Muscle layer of colon (tissue), 2 donors: ENCODE results near the gene RNFT2.

Experiments used
- H3K27ac ChIP-seq: one replicate; pipeline ENCODE4 v1.7.0; 2013; ENCODE audit warnings: low read depth, mild to moderate bottlenecking, low read length, moderate library complexity
- H3K27me3 ChIP-seq, 2 donors: one replicate each; pipeline ENCODE4 v1.7.0; 2013; ENCODE audit warnings: low read length in 2 of 2, mild to moderate bottlenecking in 2 of 2; ENCODE audit not compliant: insufficient read depth in 2 of 2, control insufficient read depth in 1 of 2
- H3K36me3 ChIP-seq: one replicate; pipeline ENCODE4 v1.7.0; 2013; ENCODE audit warnings: mild to moderate bottlenecking, low read length; ENCODE audit not compliant: insufficient read depth
- H3K4me1 ChIP-seq: one replicate; pipeline ENCODE4 v1.7.0; 2013; ENCODE audit warnings: mild to moderate bottlenecking, low read length; ENCODE audit not compliant: insufficient read depth
- H3K4me3 ChIP-seq, 2 donors: one replicate each; pipeline ENCODE4 v1.7.0; 2013; ENCODE audit warnings: low read length in 2 of 2, low read depth in 1 of 2, mild to moderate bottlenecking in 1 of 2, moderate library complexity in 1 of 2
- H3K9ac ChIP-seq: one replicate; pipeline ENCODE4 v1.7.0; 2013; ENCODE audit warnings: low read length
- H3K9me3 ChIP-seq: one replicate; pipeline ENCODE4 v1.7.0; 2013; ENCODE audit warnings: mild to moderate bottlenecking, low read length
- donor health status: abdominal sarcoma.
- donor health status: Adenocarcinoma of cecum.

Gene RNFT2

DNA sequence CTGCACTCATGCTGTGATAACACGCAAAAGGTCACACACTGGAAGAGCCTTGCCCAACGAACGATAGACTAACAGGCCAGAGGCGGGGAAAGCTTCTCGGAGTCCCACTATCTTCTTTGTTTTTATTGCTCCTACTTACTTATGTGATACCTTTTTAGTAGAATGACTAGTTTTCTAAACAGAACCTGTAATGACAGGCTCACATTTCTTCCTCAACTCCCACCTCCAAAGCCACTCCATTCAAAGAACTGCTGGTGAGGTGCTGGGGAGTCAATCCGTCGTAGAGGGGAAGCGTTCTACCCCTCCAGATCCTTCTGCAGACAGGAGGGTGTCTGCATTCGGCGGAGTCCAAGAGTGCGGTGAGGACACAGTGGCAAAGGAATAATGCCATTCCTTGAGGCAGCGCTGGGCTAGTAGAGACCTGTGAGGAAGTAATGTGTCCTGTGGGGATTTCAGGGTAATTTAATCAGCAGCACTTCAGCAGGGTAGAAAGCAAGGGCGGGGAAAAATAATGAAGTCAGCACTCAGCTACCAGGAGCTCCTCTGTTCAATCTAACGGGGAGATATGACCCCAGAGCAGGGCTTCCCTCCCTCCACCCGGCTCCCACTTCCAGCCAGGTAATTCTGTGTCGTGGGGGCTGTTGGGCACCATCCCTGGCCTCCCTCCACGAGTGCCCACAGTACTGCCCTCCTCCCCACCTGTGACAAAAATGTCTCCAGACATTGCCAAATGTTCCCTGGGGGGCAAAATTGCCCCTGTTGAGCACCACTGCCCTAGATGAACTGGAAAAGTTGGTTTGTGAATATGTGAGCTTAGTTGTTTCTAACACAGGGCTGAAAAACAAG is 25.4 kb upstream of the RNFT2 start:
- Histone ChIP-seq H3K4me3 (no peak overlapping the region), H3K27me3 (no peaks in the 10 kb centered on the region), H3K4me1 (peaks cover 13% of the 10 kb centered on the region), H3K9ac (no peak overlapping the region), H3K9me3 (no peaks in the 10 kb centered on the region), H3K27ac (no peak overlapping the region), H3K36me3 (peaks cover 10% of the 10 kb centered on the region)

- Histone ChIP-seq H3K36me3 (peaks cover 10% of the 10 kb centered on the region), H3K4me3 (no peak overlapping the region), H3K9ac (no peak overlapping the region), H3K27ac (no peak overlapping the region), H3K27me3 (no peaks in the 10 kb centered on the region), H3K9me3 (no peaks in the 10 kb centered on the region), H3K4me1 (peaks cover 16% of the 10 kb centered on the region)
Measured at GRCh38 chr12:116713527-116713926, 24.6 kb upstream of the RNFT2 start.

DNA sequence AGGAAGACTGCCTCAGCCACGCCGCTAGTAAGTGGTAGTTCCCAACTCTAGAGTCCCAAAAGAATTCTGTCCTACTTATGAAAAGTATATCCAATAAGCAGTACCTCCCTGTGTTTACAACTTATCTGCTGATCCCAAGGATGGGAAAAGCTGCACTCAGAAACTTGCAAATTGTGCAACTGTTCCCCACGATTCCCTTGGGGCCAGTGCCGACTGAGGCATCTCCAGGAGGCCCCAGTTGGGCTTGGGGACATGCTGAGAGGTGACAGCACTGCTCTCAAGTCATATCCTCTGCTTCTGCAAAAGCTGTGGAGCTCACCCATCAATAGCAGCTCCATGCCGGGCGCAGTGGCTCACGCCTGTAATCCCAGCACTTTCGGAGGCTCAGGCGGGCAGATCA is 23.9 kb upstream of the RNFT2 start:
- H3K9ac ChIP-seq = no peak overlapping the region
- no peak overlapping the region for H3K4me3 ChIP-seq
- no peaks in the 10 kb centered on the region for H3K9me3 ChIP-seq
- no peak overlapping the region for H3K27ac ChIP-seq
- H3K36me3 ChIP-seq = peaks cover 10% of the 10 kb centered on the region
- peaks cover 16% of the 10 kb centered on the region for H3K4me1 ChIP-seq
- no peaks in the 10 kb centered on the region for H3K27me3 ChIP-seq

GRCh38 chr12:116717466-116718437 is 20.4 kb upstream of the RNFT2 start:
- Histone ChIP-seq H3K4me3 (peak overlapping the region in 1 of 2 donors; percentile 6), H3K4me1 (peaks cover 25% of the 10 kb centered on the region), H3K27ac (no peak overlapping the region), H3K9me3 (no peaks in the 10 kb centered on the region), H3K27me3 (no peaks in the 10 kb centered on the region), H3K36me3 (peaks cover 9% of the 10 kb centered on the region), H3K9ac (no peak overlapping the region)

DNA sequence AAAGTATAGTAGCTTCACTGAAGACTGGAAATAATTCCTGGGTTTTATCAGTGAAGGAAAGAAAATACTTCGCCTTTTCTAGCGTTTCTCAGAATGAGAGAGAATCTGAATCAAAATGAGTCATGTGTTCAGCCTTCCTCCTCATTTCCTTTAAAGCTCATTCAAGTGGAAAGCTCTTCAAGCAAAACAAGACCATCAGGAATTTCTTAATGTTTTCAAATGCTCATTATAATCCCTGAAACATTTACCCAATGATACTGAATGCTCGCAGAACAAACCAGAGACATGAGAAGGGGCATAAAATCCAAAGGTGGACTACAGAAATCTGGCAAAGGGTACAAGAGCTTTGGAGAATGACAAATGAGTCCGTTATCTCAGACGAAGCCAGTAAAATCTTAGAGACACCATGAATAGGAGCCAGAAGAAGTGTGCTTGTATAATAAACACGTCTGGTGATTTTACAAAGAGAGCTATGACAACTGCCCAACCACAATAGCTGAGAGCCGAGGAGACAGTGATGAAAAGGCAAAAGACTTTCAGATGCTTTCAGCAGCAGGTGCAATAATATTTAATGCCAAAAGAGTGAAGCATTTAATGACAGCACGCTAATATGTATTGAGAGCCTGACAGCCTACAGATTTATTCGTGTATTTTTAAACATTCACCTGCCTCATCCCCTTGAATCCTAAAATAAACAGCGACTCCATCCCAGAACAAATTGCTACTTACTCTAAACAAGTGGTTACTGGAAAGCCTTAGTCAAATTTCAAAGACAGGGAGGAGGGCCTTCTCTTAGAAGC is 19.3 kb upstream of the RNFT2 start:
- peaks cover 13% of the 10 kb centered on the region for H3K36me3 ChIP-seq
- H3K4me3 ChIP-seq = no peak overlapping the region
- H3K27ac ChIP-seq = no peak overlapping the region
- H3K9me3 ChIP-seq = no peaks in the 10 kb centered on the region
- H3K4me1 ChIP-seq = peaks cover 25% of the 10 kb centered on the region
- no peaks in the 10 kb centered on the region for H3K27me3 ChIP-seq
- no peak overlapping the region for H3K9ac ChIP-seq

GRCh38 chr12:116719731-116720528 is 18.2 kb upstream of the RNFT2 start:
- H3K4me3 ChIP-seq = peak overlapping the region in 1 of 2 donors; percentile 20
- H3K4me1 ChIP-seq = peaks cover 25% of the 10 kb centered on the region
- no peak overlapping the region for H3K9ac ChIP-seq
- peaks cover 13% of the 10 kb centered on the region for H3K36me3 ChIP-seq
- H3K27me3 ChIP-seq = no peaks in the 10 kb centered on the region
- no peaks in the 10 kb centered on the region for H3K9me3 ChIP-seq
- H3K27ac ChIP-seq = peak overlapping the region; percentile 70

GRCh38 chr12:116722245-116722644 is 15.9 kb upstream of the RNFT2 start:
- no peaks in the 10 kb centered on the region for H3K27me3 ChIP-seq
- H3K9ac ChIP-seq = no peak overlapping the region
- peaks cover 25% of the 10 kb centered on the region for H3K4me1 ChIP-seq
- H3K4me3 ChIP-seq = no peak overlapping the region
- H3K27ac ChIP-seq = no peak overlapping the region
- peaks cover 9% of the 10 kb centered on the region for H3K36me3 ChIP-seq
- no peaks in the 10 kb centered on the region for H3K9me3 ChIP-seq

- Histone ChIP-seq H3K27ac (no peak overlapping the region), H3K36me3 (peaks cover 9% of the 10 kb centered on the region), H3K9ac (no peak overlapping the region), H3K27me3 (no peaks in the 10 kb centered on the region), H3K4me1 (no peaks in the 10 kb centered on the region), H3K9me3 (no peaks in the 10 kb centered on the region), H3K4me3 (no peak overlapping the region)
Measured at GRCh38 chr12:116726694-116727093, 11.4 kb upstream of the RNFT2 start.

- H3K27ac ChIP-seq = no peak overlapping the region
- H3K27me3 ChIP-seq = no peaks in the 10 kb centered on the region
- H3K9ac ChIP-seq = no peak overlapping the region
- H3K4me3 ChIP-seq = no peak overlapping the region
- H3K4me1 ChIP-seq = no peaks in the 10 kb centered on the region
- no peaks in the 10 kb centered on the region for H3K9me3 ChIP-seq
- peaks cover 9% of the 10 kb centered on the region for H3K36me3 ChIP-seq
Measured at GRCh38 chr12:116727261-116727660, 10.9 kb upstream of the RNFT2 start.

- H3K4me1 ChIP-seq = no peaks in the 10 kb centered on the region
- H3K27me3 ChIP-seq = no peaks in the 10 kb centered on the region
- H3K4me3 ChIP-seq = no peak overlapping the region
- H3K36me3 ChIP-seq = peaks cover 3% of the 10 kb centered on the region
- no peak overlapping the region for H3K27ac ChIP-seq
- H3K9ac ChIP-seq = no peak overlapping the region
- no peaks in the 10 kb centered on the region for H3K9me3 ChIP-seq
Measured at GRCh38 chr12:116727891-116728290, 10.2 kb upstream of the RNFT2 start.
